ENCODE results near the gene TBL1Y. TPM values are rescaled to one million over a fixed set of nuclear protein-coding genes. Genes with fewer than 3 reads are reported as not detected.

TBL1Y gene
- not detected in 5 replicates for total RNA-seq (2022; extraction: Qiagen RNA extraction; ENCODE audit: low read depth)

DNA sequence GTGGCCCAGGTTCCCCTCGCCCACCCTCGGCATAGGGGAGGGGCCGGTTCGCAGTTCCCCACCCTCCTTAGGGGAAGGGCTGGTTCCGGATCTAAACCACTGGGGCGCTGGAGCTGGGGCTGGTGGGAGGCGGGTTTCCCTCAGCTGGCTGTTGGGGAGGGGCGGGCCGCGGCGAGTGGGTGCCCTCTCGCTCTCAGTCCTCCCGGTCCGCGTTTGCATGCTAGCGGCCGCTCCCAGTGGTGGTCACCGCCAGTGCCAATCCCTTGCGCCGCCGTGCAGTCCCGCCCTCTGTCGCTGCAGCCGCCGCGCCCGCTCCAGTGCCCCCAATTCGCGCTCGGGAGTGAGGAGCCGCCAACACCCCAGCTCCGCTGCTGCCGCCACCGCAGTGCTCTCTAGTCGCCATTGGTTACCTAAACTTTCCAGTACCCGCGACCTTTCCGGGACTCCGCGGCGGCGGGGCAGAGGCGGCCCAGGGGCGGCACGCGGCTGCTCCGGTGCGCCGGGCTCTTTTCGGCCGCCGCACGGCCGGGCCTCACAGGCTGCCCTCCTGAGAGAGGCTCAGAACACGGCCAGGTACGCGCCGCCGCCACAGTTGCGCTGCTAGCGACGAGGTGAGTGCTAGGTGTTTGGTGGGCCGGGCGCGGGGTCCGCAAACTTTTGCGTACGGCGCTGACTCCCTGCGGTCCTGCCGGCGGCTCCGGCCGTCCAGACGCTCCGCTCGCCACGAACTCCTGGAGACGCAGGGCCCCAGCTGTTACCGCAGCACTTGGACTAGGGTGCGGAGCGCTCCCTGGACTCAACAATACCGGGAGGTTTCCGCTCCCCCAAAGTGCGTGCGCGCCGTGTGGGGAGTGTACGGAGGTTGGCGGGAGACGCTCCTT, at the start of gene TBL1Y:
Gene TBL1Y (plus strand): TSS at position 326 of the 881 bp plus-strand sequence. CDS start 114,388 bp downstream, outside the sequence.

DNA sequence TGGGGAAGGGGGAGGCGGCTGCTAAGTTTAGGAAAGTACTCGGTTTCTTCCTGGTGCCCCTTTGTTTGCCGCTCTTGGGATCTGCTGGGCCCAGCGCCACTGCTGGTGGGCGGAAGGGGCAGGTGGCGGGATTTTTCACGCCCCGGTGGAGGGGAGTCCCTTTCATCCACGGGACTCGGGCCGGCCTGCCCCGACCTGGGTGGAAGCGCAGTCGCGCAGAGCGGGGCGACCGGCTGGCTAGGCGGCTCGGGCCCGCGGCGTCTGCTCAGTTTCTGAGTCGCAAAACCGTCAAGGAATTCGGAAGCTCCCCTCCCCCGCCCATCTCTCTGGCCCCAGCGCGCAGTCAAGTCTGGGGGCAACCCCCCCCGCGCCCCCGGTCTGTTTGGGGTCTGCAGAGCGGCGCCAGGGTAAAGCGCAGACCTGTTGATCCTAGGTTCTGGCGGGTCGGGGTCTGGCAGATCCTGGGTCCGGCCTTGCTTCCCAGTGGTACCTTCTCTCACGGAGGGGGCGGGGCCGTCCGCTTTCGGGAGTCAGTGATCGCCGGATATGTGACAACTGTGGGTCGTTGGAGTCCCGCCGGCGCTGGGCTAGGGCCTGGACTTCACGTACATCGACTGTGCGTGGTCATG, 870 bp downstream of the TBL1Y start, which contains the start of gene AMELY:
Gene AMELY (minus strand): TSS at position 500 of the 629 bp plus-strand sequence. CDS start 39,144 bp downstream, outside the sequence.

Other genes with a start within 250 kb of the TBL1Y start
- gene AMELY, start 1.1 kb downstream of the TBL1Y start, total RNA-seq (2022; extraction: Qiagen RNA extraction; ENCODE audit: low read depth) = not detected in 5 replicates